ENCODE data around the gene PTPRG. TPM values are rescaled to one million over a fixed set of nuclear protein-coding genes. Genes with fewer than 3 reads are reported as not detected.

Gene PTPRG
- total RNA-seq, 1 donor from 2014 or later, result 61.4 TPM

- DNase-seq (ENCODE audit: low spot score), result no peak
Measured at GRCh38 chr3:62261121-62261520, 699.8 kb downstream of the PTPRG start.

GRCh38 chr3:62261736-62262135, 700.4 kb downstream of the PTPRG start:
- DNase-seq (ENCODE audit: low spot score), result no peak

GRCh38 chr3:62265528-62265927, 704.2 kb downstream of the PTPRG start:
- DNase-seq (ENCODE audit: low spot score), result no peak

GRCh38 chr3:62266668-62267283, 705.4 kb downstream of the PTPRG start:
- no peak for DNase-seq (ENCODE audit: low spot score)

- no peak for DNase-seq (ENCODE audit: low spot score)
Measured at GRCh38 chr3:62276658-62277180, 715.3 kb downstream of the PTPRG start.

- no peak for DNase-seq (ENCODE audit: low spot score)
Measured at GRCh38 chr3:62277450-62277849, 716.1 kb downstream of the PTPRG start.

- DNase-seq (ENCODE audit: low spot score), result no peak
Measured at GRCh38 chr3:62277986-62278385, 716.6 kb downstream of the PTPRG start.

GRCh38 chr3:62281726-62282125, 720.4 kb downstream of the PTPRG start:
- DNase-seq (ENCODE audit: low spot score), result no peak

- no peak for DNase-seq (ENCODE audit: low spot score)
Measured at GRCh38 chr3:62284442-62284841, 723.1 kb downstream of the PTPRG start.

GRCh38 chr3:62287392-62287927, 726.1 kb downstream of the PTPRG start:
- DNase-seq (ENCODE audit: low spot score), result no peak

GRCh38 chr3:62289922-62290321, 728.6 kb downstream of the PTPRG start:
- no peak for DNase-seq (ENCODE audit: low spot score)

GRCh38 chr3:62293051-62293780, 731.8 kb downstream of the PTPRG start:
- DNase-seq (ENCODE audit: low spot score), result no peak

- no peak for DNase-seq (ENCODE audit: low spot score)
Measured at GRCh38 chr3:62295571-62295970, 734.2 kb downstream of the PTPRG start.

- DNase-seq (ENCODE audit: low spot score), result no peak
Measured at GRCh38 chr3:62300617-62301016, 739.2 kb downstream of the PTPRG start.

- DNase-seq (ENCODE audit: low spot score), result no peak
Measured at GRCh38 chr3:62312201-62312600, 750.8 kb downstream of the PTPRG start.

- DNase-seq (ENCODE audit: low spot score), result no peak
Measured at GRCh38 chr3:62316525-62316924, 755.2 kb downstream of the PTPRG start.

- no peak for DNase-seq (ENCODE audit: low spot score)
Measured at GRCh38 chr3:62318365-62318751, 757.0 kb downstream of the PTPRG start.

GRCh38 chr3:62318752-62319569, 757.6 kb downstream of the PTPRG start:
- DNase-seq (ENCODE audit: low spot score), result peak; percentile 87

GRCh38 chr3:62319570-62320243, 758.3 kb downstream of the PTPRG start:
- DNase-seq (ENCODE audit: low spot score), result no peak

GRCh38 chr3:62323241-62323640, 761.9 kb downstream of the PTPRG start:
- no peak for DNase-seq (ENCODE audit: low spot score)

GRCh38 chr3:62325896-62326295, 764.5 kb downstream of the PTPRG start:
- no peak for DNase-seq (ENCODE audit: low spot score)

GRCh38 chr3:62329971-62330370, 768.6 kb downstream of the PTPRG start:
- DNase-seq (ENCODE audit: low spot score), result no peak
